GM21360 (cell line): ENCODE data around the gene CDH23.

Source experiments
- ATAC-seq: cut with Tn5 transposase; IDR thresholded peaks from one replicate; pipeline ENCODE4 v1.9.1; 2021; ENCODE audit warnings: mild to moderate bottlenecking, moderate library complexity; ENCODE audit not compliant: unreplicated experiment

Gene CDH23

GRCh38 chr10:71746344-71747037 is 349.8 kb downstream of the CDH23 start:
- ATAC-seq: no peak

DNA sequence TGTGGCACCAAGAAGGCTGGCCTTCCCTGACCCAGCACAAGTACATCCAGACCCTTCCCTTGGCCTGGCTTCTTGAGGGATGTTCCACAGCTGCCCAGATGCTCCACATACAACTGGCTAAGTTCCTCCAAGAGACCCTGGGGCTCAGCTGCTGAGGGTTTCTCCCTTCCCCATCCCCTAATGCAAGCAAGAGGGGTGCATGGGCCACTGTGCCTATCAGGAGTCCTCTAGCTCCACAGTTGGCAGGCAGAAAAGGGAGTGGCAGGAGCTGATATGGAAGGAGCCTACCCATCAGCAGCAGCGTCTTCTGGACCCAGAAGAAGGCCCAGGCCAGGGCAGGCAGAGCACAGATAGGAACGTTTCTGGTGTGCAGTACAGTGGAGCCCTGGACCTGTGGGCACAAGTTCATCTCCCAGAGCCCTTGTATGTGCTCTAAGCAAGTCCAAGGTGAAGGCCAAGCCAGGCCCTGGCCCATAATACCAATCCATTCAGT is 350.4 kb downstream of the CDH23 start:
- ATAC-seq: no peak

GRCh38 chr10:71747551-71748523 is 351.1 kb downstream of the CDH23 start:
- no peak for ATAC-seq

GRCh38 chr10:71748671-71749191 is 352.0 kb downstream of the CDH23 start:
- no peak for ATAC-seq

DNA sequence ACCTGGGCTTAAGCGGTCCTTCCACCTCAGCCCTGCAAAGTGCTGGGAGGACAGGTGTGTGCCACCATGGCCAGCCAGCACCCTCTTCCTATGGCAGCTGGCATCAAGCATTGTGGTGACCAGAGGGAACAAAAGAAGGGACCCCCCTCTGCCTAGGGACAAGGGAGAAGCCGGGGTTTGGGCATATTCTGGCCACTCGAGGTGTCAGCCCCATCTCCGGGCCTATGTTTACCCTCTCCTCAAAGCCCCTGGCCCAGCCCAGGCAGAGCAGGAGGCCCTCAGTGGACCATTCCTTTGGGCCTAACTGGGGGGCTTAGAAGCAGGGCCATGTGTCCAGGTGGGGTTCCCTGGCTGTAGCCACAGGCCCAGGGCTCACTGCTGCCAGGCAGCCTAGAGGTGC is 352.7 kb downstream of the CDH23 start:
- no peak for ATAC-seq

DNA sequence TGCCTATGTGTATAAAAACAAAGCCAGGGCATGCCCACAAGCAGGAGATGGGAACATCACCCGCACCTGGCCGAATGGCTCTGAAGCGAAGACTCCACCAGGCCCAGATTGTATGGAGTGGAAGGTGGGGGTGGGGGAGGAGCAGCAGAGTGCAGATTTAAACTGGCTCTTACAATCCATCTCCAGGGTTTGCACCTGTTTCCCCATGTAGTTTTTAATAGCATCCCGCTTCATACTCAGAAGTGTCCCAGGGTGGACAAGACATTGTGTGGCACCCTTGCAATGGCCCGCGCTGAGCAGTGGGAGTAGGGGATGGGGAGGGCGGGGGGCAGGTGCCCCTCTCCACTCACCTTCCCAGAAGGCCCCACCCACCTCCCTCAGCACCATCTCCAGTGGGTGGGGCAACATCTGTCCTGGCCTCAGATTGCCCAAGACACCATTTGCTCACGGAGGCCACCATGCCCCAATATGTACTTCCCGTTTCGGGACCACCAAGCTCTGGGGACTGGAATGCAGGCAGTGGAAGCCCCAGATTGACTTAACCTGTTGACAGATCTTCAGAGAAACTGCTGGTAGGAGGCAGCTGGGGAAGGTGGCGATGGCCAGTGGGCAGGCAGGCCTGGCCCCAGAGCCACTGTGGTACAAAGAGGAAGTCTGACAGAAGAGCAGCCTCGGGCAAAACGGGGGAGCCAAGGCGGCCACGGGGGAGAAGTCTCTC is 353.6 kb downstream of the CDH23 start:
- ATAC-seq: no peak

DNA sequence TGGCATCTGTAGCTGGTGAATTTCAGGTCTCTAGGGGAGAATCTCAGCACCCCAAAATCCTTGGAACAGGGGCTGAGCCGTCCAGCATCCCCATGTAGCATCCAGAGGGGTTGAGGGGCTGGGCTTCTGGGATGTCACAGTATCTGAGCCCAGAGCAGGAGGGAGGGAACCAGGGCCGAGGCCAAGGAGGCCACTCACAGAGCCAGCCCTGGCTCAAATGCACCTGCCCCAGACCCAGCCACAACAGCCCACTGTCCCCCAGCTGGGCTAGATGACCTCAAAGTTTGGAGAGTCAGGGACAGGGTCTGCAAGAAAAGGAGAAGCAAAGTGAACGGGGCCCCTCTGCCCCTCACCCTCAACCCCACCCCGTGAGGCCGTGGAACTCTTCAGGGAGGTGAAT is 354.3 kb downstream of the CDH23 start:
- ATAC-seq: no peak

DNA sequence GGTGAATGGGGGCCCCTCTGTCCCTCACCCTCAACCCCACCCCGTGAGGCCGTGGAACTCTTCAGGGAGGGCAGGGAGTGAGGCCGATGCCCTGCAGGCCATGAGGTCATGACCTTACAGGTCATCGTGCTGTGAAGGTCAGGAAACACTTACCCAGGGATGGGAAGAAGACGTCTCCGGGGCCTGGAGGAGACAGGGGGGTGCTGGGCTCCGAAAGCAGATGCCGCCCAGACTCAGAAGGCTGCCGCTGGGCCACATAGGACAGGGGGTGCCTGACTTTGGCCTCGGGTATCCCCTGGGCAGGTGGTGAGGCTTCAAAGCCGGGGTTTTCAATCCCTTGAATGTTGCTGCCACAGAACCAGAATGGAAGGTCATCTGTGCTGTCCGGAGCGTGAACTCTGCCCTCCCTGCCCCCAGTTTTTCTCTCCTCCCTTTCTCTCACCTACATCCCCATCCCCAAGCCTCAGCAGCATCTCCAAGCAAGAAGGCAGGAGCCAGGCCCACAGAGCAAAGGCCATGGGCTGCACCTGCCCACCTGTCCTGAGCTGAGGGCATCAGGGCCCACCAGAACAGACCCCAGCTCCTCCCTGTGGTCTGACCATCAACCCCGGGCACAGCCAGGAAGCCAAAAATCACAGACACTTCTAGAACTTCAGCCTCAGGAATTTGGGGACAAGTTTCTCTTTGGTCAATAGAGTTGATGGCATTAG is 354.9 kb downstream of the CDH23 start:
- no peak for ATAC-seq

DNA sequence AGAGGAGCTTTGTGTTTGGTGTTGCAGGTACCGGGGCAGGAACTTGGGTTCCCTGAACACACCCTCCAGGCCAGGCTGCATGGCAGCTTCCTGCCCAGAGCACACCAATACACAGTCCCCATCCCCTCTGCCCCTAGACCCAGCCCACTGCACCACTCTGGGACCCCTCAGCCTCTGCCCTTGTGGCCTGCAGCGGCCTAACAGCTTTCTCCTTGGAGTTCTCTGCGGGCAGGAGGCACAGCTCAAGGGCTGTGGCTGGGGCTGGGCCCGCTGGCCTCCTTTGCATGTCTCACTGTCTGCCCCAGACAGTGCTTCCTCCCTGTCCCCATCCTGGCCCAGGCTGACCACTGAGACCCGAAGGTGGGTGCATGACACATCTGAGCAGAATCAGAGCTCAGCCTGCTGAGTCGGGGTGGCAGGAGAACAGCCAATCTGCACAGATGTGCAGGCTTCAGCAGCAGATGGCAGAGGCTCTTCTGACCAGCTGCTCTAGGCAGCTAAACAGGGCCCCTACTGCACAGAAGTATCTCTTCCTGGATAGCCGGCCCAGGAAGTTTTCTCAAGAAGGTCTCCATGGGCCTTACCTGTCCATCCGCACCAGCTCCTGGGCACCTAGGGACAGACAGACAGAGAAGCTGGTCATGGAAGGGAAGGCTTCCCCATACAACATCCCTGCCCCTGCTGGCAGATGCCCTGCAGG is 355.8 kb downstream of the CDH23 start:
- ATAC-seq: no peak

DNA sequence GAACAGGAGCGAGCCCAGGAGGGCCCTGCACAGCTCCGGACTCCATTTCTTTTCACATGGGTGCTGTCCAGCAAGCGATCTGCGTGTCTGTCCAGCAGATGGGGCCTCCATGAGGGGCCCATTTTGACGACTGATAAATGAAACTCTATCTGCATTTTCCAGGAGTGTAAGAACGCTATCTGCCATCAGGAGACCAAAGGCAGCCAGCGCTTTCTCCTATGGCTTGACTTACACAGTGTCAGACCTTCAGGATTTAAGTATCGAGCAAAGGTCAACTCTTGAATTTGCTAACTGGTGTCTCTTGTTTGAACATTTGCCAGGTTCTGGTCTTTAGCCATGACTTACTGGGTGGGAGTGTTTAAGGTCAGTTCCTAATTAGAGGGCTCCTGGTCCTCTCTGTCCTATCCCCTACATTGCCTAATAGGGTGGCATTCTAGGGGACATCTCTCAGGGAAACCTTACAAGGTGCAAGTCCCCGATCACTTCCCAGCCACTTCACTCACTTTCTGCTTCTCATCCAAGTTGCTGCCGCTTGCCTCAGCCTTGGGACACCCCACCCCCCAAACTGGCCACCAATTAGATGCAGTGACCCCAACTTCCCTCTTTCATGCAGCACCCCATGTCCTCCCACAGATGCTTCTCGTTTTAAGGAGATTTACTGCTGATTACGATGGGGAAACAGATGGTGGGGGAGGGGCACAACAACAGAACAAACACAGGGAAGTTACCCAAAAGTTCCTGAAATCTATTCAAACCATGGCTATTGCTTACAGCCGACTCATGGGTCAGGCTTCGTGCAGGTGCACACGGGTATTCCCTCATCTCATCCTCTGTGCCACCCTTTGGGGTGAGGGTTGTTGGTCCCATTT is 356.6 kb downstream of the CDH23 start:
- no peak for ATAC-seq

- no peak for ATAC-seq
Observed at GRCh38 chr10:71753960-71754505, 357.3 kb downstream of the CDH23 start.

- no peak for ATAC-seq
Observed at GRCh38 chr10:71754562-71754961, 357.8 kb downstream of the CDH23 start.

GRCh38 chr10:71755179-71755879 is 358.6 kb downstream of the CDH23 start:
- ATAC-seq: no peak

DNA sequence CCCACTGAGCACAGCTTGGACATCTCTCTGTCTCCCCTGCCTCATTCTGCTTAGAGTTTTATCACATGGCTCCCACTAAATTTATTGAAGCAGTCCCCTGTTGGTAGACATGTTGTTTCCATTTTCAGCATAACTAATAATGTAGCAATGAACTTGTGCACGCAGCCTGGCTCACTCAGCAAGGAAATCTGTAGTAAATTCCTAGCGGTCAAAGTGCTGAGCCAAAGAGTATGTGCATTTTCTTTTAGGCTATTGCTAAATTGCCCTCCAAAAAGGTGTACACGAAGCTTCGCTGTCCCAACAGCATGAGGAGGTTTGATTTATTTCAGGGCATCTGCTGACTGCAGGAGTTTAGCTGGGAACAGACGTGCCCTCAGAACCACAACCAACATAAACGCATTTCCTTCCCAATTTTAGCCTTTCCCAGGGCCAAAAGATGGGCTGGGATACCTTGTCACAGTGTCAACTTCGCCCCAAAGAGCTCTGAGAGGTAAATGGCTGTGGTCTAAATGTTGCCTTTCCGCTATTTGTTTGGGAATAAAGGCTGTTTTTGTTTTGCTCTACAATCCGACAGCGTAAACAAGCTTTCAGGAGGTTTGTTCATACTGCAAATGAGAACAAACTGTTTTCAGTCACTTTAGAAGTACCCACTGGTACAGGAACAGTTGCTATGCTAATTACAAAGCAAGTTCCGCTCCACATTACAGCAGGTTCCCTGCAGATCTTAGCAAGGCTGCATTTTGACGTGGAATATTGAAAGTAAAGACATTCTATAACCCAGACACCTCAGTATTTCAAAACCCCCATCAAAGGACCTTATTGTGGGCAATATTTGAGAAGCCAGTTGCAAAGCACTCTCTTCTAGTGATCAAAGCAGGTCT is 359.8 kb downstream of the CDH23 start:
- no peak for ATAC-seq

DNA sequence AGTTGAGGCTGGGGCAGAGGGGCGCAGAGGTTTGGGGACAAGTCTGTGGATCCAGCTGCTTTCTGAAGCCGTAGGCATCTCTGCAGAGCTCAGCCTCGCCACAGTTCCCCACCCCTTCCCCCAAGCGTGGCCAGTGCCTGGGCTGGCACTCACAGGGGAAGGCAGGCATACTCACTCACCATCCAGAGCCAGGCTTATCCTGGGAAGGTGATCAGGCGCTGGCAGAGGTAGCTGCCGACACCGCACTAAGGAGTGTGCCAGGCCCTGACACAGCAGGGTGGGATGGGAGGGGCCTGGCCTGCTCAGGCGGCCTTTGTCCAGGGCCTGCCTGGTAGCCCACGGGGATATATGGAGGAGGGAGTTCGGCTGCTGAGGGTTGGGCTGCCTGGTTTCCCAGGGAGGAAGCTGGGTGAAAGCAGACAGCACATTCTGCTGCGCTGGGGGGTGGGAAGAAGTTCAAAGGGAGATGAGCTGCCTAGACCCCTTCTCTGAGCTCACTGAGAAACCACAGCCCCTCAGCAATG is 360.7 kb downstream of the CDH23 start:
- no peak for ATAC-seq

DNA sequence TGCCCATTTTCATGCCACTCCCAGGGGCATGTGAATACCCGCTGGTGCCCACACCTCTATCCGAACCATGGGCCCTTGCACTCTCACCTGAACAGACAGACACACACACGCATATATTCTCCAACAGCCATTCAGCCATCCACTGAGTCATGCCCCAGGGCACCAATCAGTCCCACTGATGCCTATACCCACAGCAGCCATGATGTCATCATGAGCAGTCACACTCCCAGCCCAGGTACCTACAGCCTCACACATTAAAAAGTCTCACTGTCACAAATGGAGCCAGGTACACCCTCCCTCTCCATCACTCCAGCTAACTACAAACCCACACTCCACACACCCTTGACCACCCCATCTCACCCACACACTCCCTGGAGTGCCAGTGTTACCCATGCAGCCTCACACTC is 364.4 kb downstream of the CDH23 start:
- ATAC-seq: no peak
